ENCODE results near the gene NIM1K. TPM values are rescaled to one million over a fixed set of nuclear protein-coding genes. Genes with fewer than 3 reads are reported as not detected.
A peak's percentile ranks its signal among the peaks of the same experiment; 100 is the strongest.

The NIM1K gene
- polyA plus RNA-seq, 3 donors = 0.13 TPM; not detected in 2

- Histone ChIP-seq H3K79me2 (ENCODE audit: insufficient read depth, low read length) (peaks cover 11% of the 10 kb centered on the region), H3K27me3 (ENCODE audit: control insufficient read depth in 2 of 2, insufficient read depth in 2 of 2, low read length in 2 of 2) (no peaks in the 10 kb centered on the region), H3K4me2 (replicated peaks; ENCODE audit: extremely low read depth, low read length, poor library complexity, severe bottlenecking) (no peak overlapping the region), H3K36me3 (replicated peaks in 1 of 2; ENCODE audit: control insufficient read depth in 1 of 2, insufficient read depth in 2 of 2, low read length in 2 of 2) (peaks cover 17 to 44% of the 10 kb centered on the region in 2 donors), H3K9me3 (replicated peaks in 1 of 2; ENCODE audit: control insufficient read depth in 1 of 2, insufficient read depth in 1 of 2, low read length in 2 of 2) (no peaks in the 10 kb centered on the region), H3K9ac (ENCODE audit: insufficient read depth, low read length, poor library complexity, severe bottlenecking) (no peak overlapping the region), H4K20me1 (ENCODE audit: insufficient read depth, low read length) (peaks cover 25% of the 10 kb centered on the region), H3K4me1 (ENCODE audit: control insufficient read depth in 1 of 2, insufficient read depth in 2 of 2, low read length in 2 of 2) (no peaks in the 10 kb centered on the region), H2AFZ (ENCODE audit: insufficient read depth, low read depth, low read length, poor library complexity, severe bottlenecking) (no peak overlapping the region), H3K4me3 (replicated peaks in 1 of 3; ENCODE audit: low read depth in 2 of 3, low read length in 3 of 3) (no peak overlapping the region), H3K27ac (ENCODE audit: low read depth in 1 of 2, low read length in 2 of 2) (no peak overlapping the region)
- intact Hi-C loops (cut with micrococcal nuclease) = loop anchor here in 1 of 2 donors (10.0 kb wide), 1 partner anchor 97 kb away; no protein-coding TSS in a partner anchor
- peaks cover 2% of the 10 kb centered on the region for H3K4me1 Mint-ChIP-seq
- TF ChIP-seq CTCF (IDR thresholded peaks at IDR 0.05) = no peak
- H3K9me3 Mint-ChIP-seq = no peaks in the 10 kb centered on the region
- WGBS (ENCODE audit: insufficient coverage) = 76% methylated on average over 2 of the region's 3 CpGs
- no peak overlapping the region for H3K4me3 Mint-ChIP-seq
- no peaks in the 10 kb centered on the region for H3K27me3 Mint-ChIP-seq (ENCODE audit: low read depth in 3 of 3)
- DNase-seq = no peak
- H3K27ac Mint-ChIP-seq = peak overlapping the region in 1 of 7 donors; percentile 37
- H3K36me3 Mint-ChIP-seq = peaks cover 30 to 39% of the 10 kb centered on the region in 2 donors
These were observed 109.6 kb downstream of the NIM1K start for GRCh38 chr5:43301653-43302091.

DNA sequence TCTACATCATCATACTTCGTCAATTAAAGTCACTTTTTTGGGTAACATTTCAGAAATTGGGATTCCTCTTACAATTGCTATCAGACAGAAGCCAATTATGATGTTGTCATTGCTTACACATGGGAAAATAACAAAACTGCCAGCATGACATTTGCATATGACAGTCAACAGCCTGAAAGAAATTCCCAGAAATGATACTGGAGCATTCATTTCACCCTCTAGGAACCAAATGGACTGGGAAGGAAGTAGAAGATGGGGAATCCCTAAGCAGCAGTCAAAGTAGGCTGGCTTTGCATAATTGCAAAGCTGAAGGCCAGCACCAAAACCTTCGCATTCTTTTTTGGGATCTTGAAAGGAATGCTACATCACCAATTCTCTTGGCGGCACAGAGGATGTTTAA, 110.5 kb downstream of the NIM1K start:
- WGBS (ENCODE audit: insufficient coverage) = no CpG with 5 or more reads among the region's 3 CpGs
- intact Hi-C loops (cut with micrococcal nuclease) = loop anchor here in 1 of 2 donors (10.0 kb wide), 1 partner anchor 98 kb away; no protein-coding TSS in a partner anchor
- H3K79me2 ChIP-seq (ENCODE audit: insufficient read depth, low read length) = peaks cover 11% of the 10 kb centered on the region
- Mint-ChIP-seq H3K36me3 (peaks cover 25 to 34% of the 10 kb centered on the region in 2 donors), H3K4me1 (peaks cover 2% of the 10 kb centered on the region), H3K9me3 (no peaks in the 10 kb centered on the region), H3K27ac (no peak overlapping the region), H3K27me3 (ENCODE audit: low read depth in 3 of 3) (no peaks in the 10 kb centered on the region), H3K4me3 (no peak overlapping the region)
- TF ChIP-seq CTCF (IDR thresholded peaks at IDR 0.05) = no peak
- DNase-seq = no peak
- H3K9me3 ChIP-seq (replicated peaks in 1 of 2; ENCODE audit: control insufficient read depth in 1 of 2, insufficient read depth in 1 of 2, low read length in 2 of 2) = no peaks in the 10 kb centered on the region
- H3K27ac ChIP-seq (ENCODE audit: low read depth in 1 of 2, low read length in 2 of 2) = no peak overlapping the region
- no peak overlapping the region for H3K4me3 ChIP-seq (replicated peaks in 1 of 3; ENCODE audit: low read depth in 2 of 3, low read length in 3 of 3)
- H3K4me2 ChIP-seq (replicated peaks; ENCODE audit: extremely low read depth, low read length, poor library complexity, severe bottlenecking) = no peak overlapping the region
- H3K27me3 ChIP-seq (ENCODE audit: control insufficient read depth in 2 of 2, insufficient read depth in 2 of 2, low read length in 2 of 2) = no peaks in the 10 kb centered on the region
- peaks cover 25% of the 10 kb centered on the region for H4K20me1 ChIP-seq (ENCODE audit: insufficient read depth, low read length)
- H2AFZ ChIP-seq (ENCODE audit: insufficient read depth, low read depth, low read length, poor library complexity, severe bottlenecking) = no peak overlapping the region
- H3K4me1 ChIP-seq (ENCODE audit: control insufficient read depth in 1 of 2, insufficient read depth in 2 of 2, low read length in 2 of 2) = no peaks in the 10 kb centered on the region
- H3K9ac ChIP-seq (ENCODE audit: insufficient read depth, low read length, poor library complexity, severe bottlenecking) = no peak overlapping the region
- peaks cover 9 to 35% of the 10 kb centered on the region in 2 donors for H3K36me3 ChIP-seq (replicated peaks in 1 of 2; ENCODE audit: control insufficient read depth in 1 of 2, insufficient read depth in 2 of 2, low read length in 2 of 2)

All from CD14-positive monocyte (primary cell).